Left lung (tissue), 10 donors: ENCODE measurements around the gene VRK3. TPM values are rescaled to one million over a fixed set of nuclear protein-coding genes. Genes with fewer than 3 reads are reported as not detected.

ENCODE experiments used
- ATAC-seq: fragments of 200-7000 bp; cut with Tn5 transposase; one replicate; pipeline ENCODE4 v1.9.1; 2020; ENCODE audit warnings: moderate library complexity
- DNase-seq, 4 donors: peaks; one replicate each; pipeline ENCODE4 v3.0.0-alpha.2; 2013 to 2020
- H3K27ac ChIP-seq, 2 donors: fragments of 200-600 bp; sonication (generic) in 1 of 2; one replicate each; pipeline versions ENCODE4 v1.5.0 to v1.8.0; 2020 to 2021
- H3K27me3 ChIP-seq, 2 donors: fragments of 200-600 bp; sonication (generic) in 1 of 2; one replicate each; pipeline versions ENCODE4 v1.5.0 to v1.8.0; 2020 to 2021
- H3K36me3 ChIP-seq, 2 donors: fragments of 200-600 bp; sonication (generic) in 1 of 2; one replicate each; pipeline versions ENCODE4 v1.5.0 to v1.8.0; 2020 to 2021
- H3K4me1 ChIP-seq, 2 donors: fragments of 200-600 bp; one replicate each; pipeline ENCODE4 v1.8.0; 2021
- H3K4me3 ChIP-seq, 2 donors: fragments of 200-600 bp; sonication (generic) in 1 of 2; one replicate each; pipeline versions ENCODE4 v1.5.0 to v1.8.0; 2020 to 2021; ENCODE audit warnings: mild to moderate bottlenecking in 1 of 2
- H3K9me3 ChIP-seq, 2 donors: fragments of 200-600 bp; sonication (generic) in 1 of 2; one replicate each; pipeline versions ENCODE4 v1.5.0 to v1.8.0; 2020 to 2021
- CTCF ChIP-seq, 2 donors: fragments of 200-600 bp; sonication (generic) in 1 of 2; IDR thresholded peaks; one replicate each; pipeline versions ENCODE4 v1.5.0 to v1.8.0; 2021; ENCODE audit warnings: antibody characterized with exemption in 2 of 2
- intact Hi-C, 2 donors: fragments of 100-400 bp; cut with DNase I; formaldehyde crosslinking; loops; one replicate each; pipeline versions ENCODE4 v1.11.2 to v1.14.2; 2022
- polyA plus RNA-seq, 6 donors: library from polyadenylated mRNA; unstranded; fragments of 120-200 nt; gene quantifications; one replicate each; pipeline ENCODE4 v1.2.1, GENCODE V29; 2013; ENCODE audit not compliant: insufficient read length in 6 of 6
- total RNA-seq, 2 donors: library from RNA; stranded (reverse); fragmentation: NEBNext Ultra II Directional; extraction: Animal tissue kit (Norgen Biotek cat#: 25700); gene quantifications; one replicate each; pipeline ENCODE4 v1.2.1, GENCODE V29; 2021
- donor health status: DM: no; HTN: yes; CAD: no.
- donor health status: DM: no; HTN: no; CAD: no.

VRK3 gene
- total and polyA plus RNA-seq, 8 donors = 37.5 to 43.4 (median 39.4) TPM

GRCh38 chr19:50000038-50000840 is 24.9 kb downstream of the VRK3 start:
- peaks cover 0 to 99% of the 10 kb centered on the region in 2 donors for H3K36me3 ChIP-seq
- ATAC-seq (no peak), DNase-seq (no peak)
- no peak for TF ChIP-seq CTCF (IDR thresholded peaks at IDR 0.05)
- H3K4me1 ChIP-seq = peaks cover 5 to 16% of the 10 kb centered on the region in 2 donors
- no peaks in the 10 kb centered on the region for H3K9me3 ChIP-seq
- intact Hi-C loops = no loop called here
- H3K27me3 ChIP-seq = no peaks in the 10 kb centered on the region
- no peak overlapping the region for H3K27ac ChIP-seq
- H3K4me3 ChIP-seq = no peak overlapping the region

GRCh38 chr19:49999371-50000010 is 25.7 kb downstream of the VRK3 start:
- intact Hi-C loops = no loop called here
- DNase-seq (peak in 1 of 4 donors; percentile 29), ATAC-seq (no peak)
- Histone ChIP-seq H3K27me3 (no peaks in the 10 kb centered on the region), H3K4me3 (no peak overlapping the region), H3K27ac (no peak overlapping the region), H3K9me3 (no peaks in the 10 kb centered on the region), H3K36me3 (peaks cover 0 to 99% of the 10 kb centered on the region in 2 donors), H3K4me1 (peaks cover 4 to 9% of the 10 kb centered on the region in 2 donors)
- no peak for TF ChIP-seq CTCF (IDR thresholded peaks at IDR 0.05)

GRCh38 chr19:49997709-49998108 is 27.5 kb downstream of the VRK3 start:
- Histone ChIP-seq H3K36me3 (peaks cover 0 to 99% of the 10 kb centered on the region in 2 donors), H3K4me1 (no peaks in the 10 kb centered on the region), H3K9me3 (no peaks in the 10 kb centered on the region), H3K27me3 (no peaks in the 10 kb centered on the region), H3K27ac (no peak overlapping the region), H3K4me3 (no peak overlapping the region)
- peak; percentile 50 for ATAC-seq
- DNase-seq = peak in 1 of 4 donors; percentile 6
- intact Hi-C loops = no loop called here
- no peak for TF ChIP-seq CTCF (IDR thresholded peaks at IDR 0.05)

GRCh38 chr19:49988433-49988832 is 36.7 kb downstream of the VRK3 start:
- no peak overlapping the region for H3K4me3 ChIP-seq
- intact Hi-C loops = loop anchor here in 1 of 2 donors (10.0 kb wide), 1 partner anchor 54 kb away; no protein-coding TSS in a partner anchor
- H3K9me3 ChIP-seq = no peaks in the 10 kb centered on the region
- peaks cover 0 to 95% of the 10 kb centered on the region in 2 donors for H3K36me3 ChIP-seq
- H3K27me3 ChIP-seq = no peaks in the 10 kb centered on the region
- H3K27ac ChIP-seq = no peak overlapping the region
- no peak for TF ChIP-seq CTCF (IDR thresholded peaks at IDR 0.05)
- ATAC-seq (no peak), DNase-seq (peak in 1 of 4 donors; percentile 52)
- H3K4me1 ChIP-seq = no peaks in the 10 kb centered on the region

- Histone ChIP-seq H3K36me3 (peaks cover 0 to 90% of the 10 kb centered on the region in 2 donors), H3K4me1 (no peaks in the 10 kb centered on the region), H3K4me3 (no peak overlapping the region), H3K27ac (no peak overlapping the region), H3K27me3 (no peaks in the 10 kb centered on the region), H3K9me3 (no peaks in the 10 kb centered on the region)
- peak in 1 of 4 donors; percentile 55 for DNase-seq
- ATAC-seq = no peak
- no peak for TF ChIP-seq CTCF (IDR thresholded peaks at IDR 0.05)
- intact Hi-C loops = loop anchor here in 1 of 2 donors (10.0 kb wide), 1 partner anchor 53 kb away; no protein-coding TSS in a partner anchor
Measured at GRCh38 chr19:49988007-49988406, 37.2 kb downstream of the VRK3 start.
